Measurements from ENCODE around the gene GM2A.

GRCh38 chr5:151219789-151220188, 33.2 kb upstream of the GM2A start:
- TF ChIP-seq POLR2AphosphoS5 (IDR thresholded peaks at IDR 0.05) (no peak), POLR2A (IDR thresholded peaks at IDR 0.05) (no peak)
- TF ChIP-seq, protein P1, sequence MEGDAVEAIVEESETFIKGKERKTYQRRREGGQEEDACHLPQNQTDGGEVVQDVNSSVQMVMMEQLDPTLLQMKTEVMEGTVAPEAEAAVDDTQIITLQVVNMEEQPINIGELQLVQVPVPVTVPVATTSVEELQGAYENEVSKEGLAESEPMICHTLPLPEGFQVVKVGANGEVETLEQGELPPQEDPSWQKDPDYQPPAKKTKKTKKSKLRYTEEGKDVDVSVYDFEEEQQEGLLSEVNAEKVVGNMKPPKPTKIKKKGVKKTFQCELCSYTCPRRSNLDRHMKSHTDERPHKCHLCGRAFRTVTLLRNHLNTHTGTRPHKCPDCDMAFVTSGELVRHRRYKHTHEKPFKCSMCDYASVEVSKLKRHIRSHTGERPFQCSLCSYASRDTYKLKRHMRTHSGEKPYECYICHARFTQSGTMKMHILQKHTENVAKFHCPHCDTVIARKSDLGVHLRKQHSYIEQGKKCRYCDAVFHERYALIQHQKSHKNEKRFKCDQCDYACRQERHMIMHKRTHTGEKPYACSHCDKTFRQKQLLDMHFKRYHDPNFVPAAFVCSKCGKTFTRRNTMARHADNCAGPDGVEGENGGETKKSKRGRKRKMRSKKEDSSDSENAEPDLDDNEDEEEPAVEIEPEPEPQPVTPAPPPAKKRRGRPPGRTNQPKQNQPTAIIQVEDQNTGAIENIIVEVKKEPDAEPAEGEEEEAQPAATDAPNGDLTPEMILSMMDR (IDR thresholded peaks at IDR 0.05) = peak in 1 of 4 experiments; percentile 22
